ENCODE results near the gene MYRFL.

DNA sequence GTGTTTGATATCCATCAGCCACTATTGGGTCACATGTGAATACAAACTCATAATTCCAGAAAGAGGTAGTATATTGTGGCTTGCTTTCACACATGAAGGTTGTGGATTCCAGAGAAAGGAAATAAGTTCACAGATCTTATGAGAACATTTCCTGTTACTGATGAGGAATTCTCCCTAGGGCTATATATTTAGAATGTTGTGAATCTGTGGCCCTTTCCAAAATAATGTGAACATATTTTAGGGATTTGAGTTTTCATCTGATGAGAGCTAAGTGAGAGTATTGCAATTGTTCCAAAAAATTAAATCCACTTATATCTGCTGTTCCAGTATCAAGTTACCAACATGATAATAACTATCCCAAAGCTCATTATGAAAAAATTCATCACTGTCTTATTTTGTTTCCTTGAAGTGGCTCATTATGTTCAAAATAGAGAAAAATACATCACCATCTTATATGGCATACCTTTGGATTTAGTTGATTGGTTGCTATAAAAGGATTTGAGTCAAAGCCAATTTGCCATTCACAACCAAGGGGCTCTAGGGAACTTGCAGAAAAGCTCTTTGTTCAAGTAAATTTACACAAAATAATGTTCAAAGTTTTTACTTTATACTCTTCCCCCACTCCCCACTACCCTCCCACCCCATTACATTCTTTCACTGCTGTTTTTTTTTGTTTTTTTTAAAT is 76.3 kb downstream of the MYRFL start:
- TF ChIP-seq, protein P1, sequence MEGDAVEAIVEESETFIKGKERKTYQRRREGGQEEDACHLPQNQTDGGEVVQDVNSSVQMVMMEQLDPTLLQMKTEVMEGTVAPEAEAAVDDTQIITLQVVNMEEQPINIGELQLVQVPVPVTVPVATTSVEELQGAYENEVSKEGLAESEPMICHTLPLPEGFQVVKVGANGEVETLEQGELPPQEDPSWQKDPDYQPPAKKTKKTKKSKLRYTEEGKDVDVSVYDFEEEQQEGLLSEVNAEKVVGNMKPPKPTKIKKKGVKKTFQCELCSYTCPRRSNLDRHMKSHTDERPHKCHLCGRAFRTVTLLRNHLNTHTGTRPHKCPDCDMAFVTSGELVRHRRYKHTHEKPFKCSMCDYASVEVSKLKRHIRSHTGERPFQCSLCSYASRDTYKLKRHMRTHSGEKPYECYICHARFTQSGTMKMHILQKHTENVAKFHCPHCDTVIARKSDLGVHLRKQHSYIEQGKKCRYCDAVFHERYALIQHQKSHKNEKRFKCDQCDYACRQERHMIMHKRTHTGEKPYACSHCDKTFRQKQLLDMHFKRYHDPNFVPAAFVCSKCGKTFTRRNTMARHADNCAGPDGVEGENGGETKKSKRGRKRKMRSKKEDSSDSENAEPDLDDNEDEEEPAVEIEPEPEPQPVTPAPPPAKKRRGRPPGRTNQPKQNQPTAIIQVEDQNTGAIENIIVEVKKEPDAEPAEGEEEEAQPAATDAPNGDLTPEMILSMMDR (IDR thresholded peaks at IDR 0.05; ENCODE audit: borderline replicate concordance, extremely low read depth, low read length, poor library complexity, severe bottlenecking), result no peak
- TF ChIP-seq EZH2 (IDR thresholded peaks at IDR 0.05; ENCODE audit: borderline replicate concordance, low read depth, low read length, severe bottlenecking), result no peak

All from DND-41 (cell line).